Erythroblast (primary cell): ENCODE results near the gene ANKRD60.

ENCODE experiments used
- GATA1 ChIP-seq: IDR thresholded peaks from 2 replicates; pipeline ENCODE4 v1.6.1; 2011; ENCODE audit warnings: low read depth, mild to moderate bottlenecking, control low read depth, low read length, moderate library complexity
- POLR2A ChIP-seq: IDR thresholded peaks from 2 replicates; pipeline ENCODE4 v1.6.1; 2011; ENCODE audit warnings: mild to moderate bottlenecking, low read length

DNA sequence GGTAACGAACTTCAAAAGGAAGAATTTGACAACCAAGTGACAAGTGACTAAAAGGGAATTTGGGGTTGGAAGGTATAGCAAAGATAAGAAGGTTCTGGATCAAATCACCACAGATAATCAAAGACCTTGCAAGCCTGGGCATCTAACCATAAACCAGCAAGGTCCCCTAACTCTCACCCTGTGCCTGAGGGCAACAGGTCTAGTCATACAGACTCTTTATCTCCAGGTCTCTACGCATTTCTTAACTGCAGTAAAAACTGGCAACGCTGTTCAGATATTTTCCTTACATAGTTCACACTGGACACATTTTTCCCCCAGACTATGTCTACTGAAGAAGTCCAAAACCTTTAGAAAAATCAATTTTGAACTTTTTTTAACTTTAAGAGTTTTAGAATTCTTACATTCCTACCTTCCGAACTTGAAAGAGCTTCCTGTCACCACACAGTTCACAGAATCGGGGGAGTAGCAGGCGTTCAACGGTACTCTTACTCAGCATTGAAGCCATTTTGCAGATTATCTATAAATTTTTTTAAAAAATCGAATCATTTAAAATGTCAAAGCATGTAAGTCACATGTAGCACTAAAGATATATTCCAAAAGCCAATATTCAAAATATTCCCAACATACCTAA lies 23.0 kb upstream of the ANKRD60 start:
- TF ChIP-seq POLR2A (no peak), GATA1 (no peak)
